ENCODE results near the gene CACNA2D1. TPM values are rescaled to one million over a fixed set of nuclear protein-coding genes. Genes with fewer than 3 reads are reported as not detected.

Gene CACNA2D1
- total RNA-seq, 1 experiment from 2014 or later = 5.8 TPM

GRCh38 chr7:82364671-82365070 lies 78.9 kb downstream of the CACNA2D1 start:
- in situ Hi-C loops (cut with HindIII; ENCODE audit: low pct_unique_long_range_greater_than_20kb, low sequenced_read_pairs) = no loop called here
- no peak for DNase-seq (ENCODE audit: low read depth)

GRCh38 chr7:82364048-82364447 lies 79.5 kb downstream of the CACNA2D1 start:
- no peak for DNase-seq (ENCODE audit: low read depth)
- in situ Hi-C loops (cut with HindIII; ENCODE audit: low pct_unique_long_range_greater_than_20kb, low sequenced_read_pairs) = no loop called here

- DNase-seq (ENCODE audit: low read depth) = no peak
- in situ Hi-C loops (cut with HindIII; ENCODE audit: low pct_unique_long_range_greater_than_20kb, low sequenced_read_pairs) = no loop called here
Measured at GRCh38 chr7:82362129-82362706, 81.4 kb downstream of the CACNA2D1 start.

GRCh38 chr7:82360591-82361368 lies 82.8 kb downstream of the CACNA2D1 start:
- DNase-seq (ENCODE audit: low read depth) = no peak
- in situ Hi-C loops (cut with HindIII; ENCODE audit: low pct_unique_long_range_greater_than_20kb, low sequenced_read_pairs) = no loop called here

- DNase-seq (ENCODE audit: low read depth) = no peak
- in situ Hi-C loops (cut with HindIII; ENCODE audit: low pct_unique_long_range_greater_than_20kb, low sequenced_read_pairs) = no loop called here
Measured at GRCh38 chr7:82359426-82359825, 84.2 kb downstream of the CACNA2D1 start.

GRCh38 chr7:82358923-82359322 lies 84.7 kb downstream of the CACNA2D1 start:
- no peak for DNase-seq (ENCODE audit: low read depth)
- in situ Hi-C loops (cut with HindIII; ENCODE audit: low pct_unique_long_range_greater_than_20kb, low sequenced_read_pairs) = no loop called here

- in situ Hi-C loops (cut with HindIII; ENCODE audit: low pct_unique_long_range_greater_than_20kb, low sequenced_read_pairs) = no loop called here
Measured at GRCh38 chr7:82358009-82358578, 85.5 kb downstream of the CACNA2D1 start.

GRCh38 chr7:82348251-82348650 lies 95.3 kb downstream of the CACNA2D1 start:
- in situ Hi-C loops (cut with HindIII; ENCODE audit: low pct_unique_long_range_greater_than_20kb, low sequenced_read_pairs) = no loop called here
- DNase-seq (ENCODE audit: low read depth) = no peak

More at GRCh38 chr7:82358009-82358578, 85.5 kb downstream of the CACNA2D1 start:
- DNase-seq (ENCODE audit: low read depth) = no peak

GRCh38 chr7:82347808-82348207 lies 95.8 kb downstream of the CACNA2D1 start:
- in situ Hi-C loops (cut with HindIII; ENCODE audit: low pct_unique_long_range_greater_than_20kb, low sequenced_read_pairs) = no loop called here
- DNase-seq (ENCODE audit: low read depth) = no peak

GRCh38 chr7:82345886-82346285 lies 97.7 kb downstream of the CACNA2D1 start:
- in situ Hi-C loops (cut with HindIII; ENCODE audit: low pct_unique_long_range_greater_than_20kb, low sequenced_read_pairs) = no loop called here
- no peak for DNase-seq (ENCODE audit: low read depth)

- no peak for DNase-seq (ENCODE audit: low read depth)
- in situ Hi-C loops (cut with HindIII; ENCODE audit: low pct_unique_long_range_greater_than_20kb, low sequenced_read_pairs) = no loop called here
Measured at GRCh38 chr7:82343716-82344115, 99.9 kb downstream of the CACNA2D1 start.

GRCh38 chr7:82339958-82340357 lies 103.6 kb downstream of the CACNA2D1 start:
- no peak for DNase-seq (ENCODE audit: low read depth)
- in situ Hi-C loops (cut with HindIII; ENCODE audit: low pct_unique_long_range_greater_than_20kb, low sequenced_read_pairs) = no loop called here

GRCh38 chr7:82335927-82336326 lies 107.7 kb downstream of the CACNA2D1 start:
- DNase-seq (ENCODE audit: low read depth) = no peak
- in situ Hi-C loops (cut with HindIII; ENCODE audit: low pct_unique_long_range_greater_than_20kb, low sequenced_read_pairs) = no loop called here

- DNase-seq (ENCODE audit: low read depth) = no peak
- in situ Hi-C loops (cut with HindIII; ENCODE audit: low pct_unique_long_range_greater_than_20kb, low sequenced_read_pairs) = no loop called here
Measured at GRCh38 chr7:82335001-82335400, 108.6 kb downstream of the CACNA2D1 start.

- DNase-seq (ENCODE audit: low read depth) = no peak
- in situ Hi-C loops (cut with HindIII; ENCODE audit: low pct_unique_long_range_greater_than_20kb, low sequenced_read_pairs) = no loop called here
Measured at GRCh38 chr7:82331234-82331633, 112.3 kb downstream of the CACNA2D1 start.

GRCh38 chr7:82330706-82331215 lies 112.8 kb downstream of the CACNA2D1 start:
- no peak for DNase-seq (ENCODE audit: low read depth)
- in situ Hi-C loops (cut with HindIII; ENCODE audit: low pct_unique_long_range_greater_than_20kb, low sequenced_read_pairs) = no loop called here

GRCh38 chr7:82327898-82328297 lies 115.7 kb downstream of the CACNA2D1 start:
- in situ Hi-C loops (cut with HindIII; ENCODE audit: low pct_unique_long_range_greater_than_20kb, low sequenced_read_pairs) = no loop called here
- no peak for DNase-seq (ENCODE audit: low read depth)

- in situ Hi-C loops (cut with HindIII; ENCODE audit: low pct_unique_long_range_greater_than_20kb, low sequenced_read_pairs) = no loop called here
- DNase-seq (ENCODE audit: low read depth) = no peak
Measured at GRCh38 chr7:82325416-82325815, 118.2 kb downstream of the CACNA2D1 start.

- DNase-seq (ENCODE audit: low read depth) = no peak
- in situ Hi-C loops (cut with HindIII; ENCODE audit: low pct_unique_long_range_greater_than_20kb, low sequenced_read_pairs) = no loop called here
Measured at GRCh38 chr7:82323806-82324205, 119.8 kb downstream of the CACNA2D1 start.
